Endodermal cell (in vitro differentiated cells): ENCODE data around the gene OASL. TPM values are rescaled to one million over a fixed set of nuclear protein-coding genes. Genes with fewer than 3 reads are reported as not detected.
A peak's percentile ranks its signal among the peaks of the same experiment; 100 is the strongest.

Experiments used
- DNase-seq: peaks from one replicate; pipeline ENCODE4 v3.0.0-alpha.2; 2017
- H3K27ac ChIP-seq: 2 replicates; pipeline ENCODE4 v1.5.1; 2013; ENCODE audit warnings: mild to moderate bottlenecking, low read depth, low read length, moderate library complexity
- H3K27me3 ChIP-seq: 2 replicates; pipeline ENCODE4 v1.6.1; 2013; ENCODE audit warnings: mild to moderate bottlenecking, low read length, moderate library complexity; ENCODE audit not compliant: insufficient read depth, control insufficient read depth, poor library complexity, severe bottlenecking
- H3K36me3 ChIP-seq: 2 replicates; pipeline ENCODE4 v1.7.0; 2013; ENCODE audit warnings: mild to moderate bottlenecking, low read length, moderate library complexity; ENCODE audit not compliant: control insufficient read depth, insufficient read depth
- H3K4me1 ChIP-seq: one replicate; pipeline ENCODE4 v1.7.0; 2013; ENCODE audit warnings: low read length; ENCODE audit not compliant: control insufficient read depth, insufficient read depth
- H3K4me3 ChIP-seq: 2 replicates; pipeline ENCODE4 v1.5.1; 2013; ENCODE audit warnings: mild to moderate bottlenecking, low read length, moderate library complexity
- H3K9ac ChIP-seq: 2 replicates; pipeline ENCODE4 v1.6.1; 2013; ENCODE audit warnings: mild to moderate bottlenecking, low read length, moderate library complexity; ENCODE audit not compliant: poor library complexity, severe bottlenecking; ENCODE audit errors: extremely low read depth
- H3K9me3 ChIP-seq: 2 replicates; pipeline ENCODE4 v1.6.1; 2013; ENCODE audit warnings: mild to moderate bottlenecking, low read length, moderate library complexity; ENCODE audit not compliant: control insufficient read depth
- H3K27ac Mint-ChIP-seq: 2 replicates; pipeline ENCODE4 v1.8.0; 2020; ENCODE audit warnings: mixed read lengths
- H3K27me3 Mint-ChIP-seq: 2 replicates; pipeline ENCODE4 v1.8.0; 2021; ENCODE audit warnings: mild to moderate bottlenecking, mixed read lengths; ENCODE audit not compliant: insufficient read depth
- H3K36me3 Mint-ChIP-seq: 2 replicates; pipeline ENCODE4 v1.8.0; 2020; ENCODE audit warnings: low read depth, mixed read lengths
- H3K4me1 Mint-ChIP-seq: 2 replicates; pipeline ENCODE4 v1.8.0; 2020; ENCODE audit warnings: mixed read lengths
- H3K4me3 Mint-ChIP-seq: 2 replicates; pipeline ENCODE4 v1.8.0; 2020; ENCODE audit warnings: mild to moderate bottlenecking, moderate library complexity, mixed read lengths
- H3K9me3 Mint-ChIP-seq: 2 replicates; pipeline ENCODE4 v1.8.0; 2020; ENCODE audit warnings: mild to moderate bottlenecking, mixed read lengths
- CTCF ChIP-seq: fragments of 200-600 bp; sonication (generic); conservative IDR thresholded peaks from 2 replicates; pipeline ENCODE4 v1.5.0; 2021; ENCODE audit warnings: antibody characterized with exemption, mild to moderate bottlenecking
- WGBS, 2 experiments: methylation state at CpG; one replicate each; pipeline versions ENCODE4 v1.1.5 to v1.1.7; 2013; ENCODE audit warnings: missing lambda C conversion rate in 2 of 2, mixed read lengths in 1 of 2; ENCODE audit not compliant: insufficient coverage in 1 of 2, insufficient read length in 1 of 2; 5-methylcytosine and 5-hydroxymethylcytosine counted together
- total RNA-seq, 2 donors: library from RNA; stranded (reverse); fragmentation: NEBNext Ultra II Directional in 1 of 2; extraction: Animal tissue kit (Norgen Biotek cat#: 25700) in 1 of 2; gene quantifications; 2 replicates in 1 of 2; 3 replicates in 1 of 2; pipeline ENCODE4 v1.2.1, GENCODE V29; 2021

The OASL gene
- total RNA-seq, 2 donors from 2014 or later = not detected

DNA sequence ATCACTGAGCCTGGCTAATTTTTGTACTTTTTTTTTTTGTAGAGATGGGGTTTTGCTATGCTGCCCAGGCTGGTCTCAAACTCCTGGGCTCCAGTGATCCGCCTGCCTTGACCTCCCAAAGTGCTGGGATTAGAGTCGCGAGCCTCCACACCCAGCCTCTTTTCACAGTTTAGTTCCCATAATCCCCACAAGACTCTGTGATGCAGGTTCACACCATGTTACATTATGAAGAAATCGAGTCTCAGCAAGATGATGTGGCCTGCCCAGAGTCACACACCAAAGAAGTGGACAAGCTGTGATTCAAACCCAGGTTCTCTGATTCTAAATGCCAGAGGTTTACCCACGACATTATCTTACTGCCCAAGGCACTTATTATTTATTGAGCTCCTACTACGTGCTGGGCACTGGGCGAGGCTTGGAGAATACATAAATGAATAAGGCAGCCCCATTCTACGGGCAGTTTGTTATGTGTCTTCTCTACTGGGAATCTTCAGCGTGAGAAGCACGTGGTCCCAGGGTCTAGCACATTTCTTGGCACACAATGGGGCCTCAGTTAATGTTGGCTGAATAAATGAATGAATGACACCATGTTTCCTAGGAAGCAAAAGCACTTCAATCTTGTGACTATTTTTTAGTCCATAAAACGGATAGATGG lies 23.5 kb upstream of the OASL start:
- Histone ChIP-seq H3K27ac (no peak overlapping the region), H3K9ac (no peak overlapping the region), H3K36me3 (no peaks in the 10 kb centered on the region), H3K4me3 (no peak overlapping the region), H3K4me1 (no peaks in the 10 kb centered on the region), H3K9me3 (no peaks in the 10 kb centered on the region), H3K27me3 (no peaks in the 10 kb centered on the region)
- Mint-ChIP-seq H3K9me3 (no peaks in the 10 kb centered on the region), H3K27ac (no peak overlapping the region), H3K4me3 (no peak overlapping the region), H3K27me3 (peaks cover 4% of the 10 kb centered on the region), H3K36me3 (no peaks in the 10 kb centered on the region), H3K4me1 (no peaks in the 10 kb centered on the region)
- 86 to 90% methylated on average over 11 of the region's 11 CpGs for WGBS, 2 experiments
- TF ChIP-seq CTCF = no peak
- peak; percentile 22 for DNase-seq

- TF ChIP-seq CTCF = peak; percentile 34
- no peaks in the 10 kb centered on the region for H3K9me3 ChIP-seq
- Mint-ChIP-seq H3K9me3 (no peaks in the 10 kb centered on the region), H3K4me1 (no peaks in the 10 kb centered on the region), H3K27me3 (peaks cover 6% of the 10 kb centered on the region), H3K4me3 (no peak overlapping the region), H3K27ac (no peak overlapping the region), H3K36me3 (no peaks in the 10 kb centered on the region)
- peak; percentile 0 for DNase-seq
- no peak overlapping the region for H3K27ac ChIP-seq
- no peaks in the 10 kb centered on the region for H3K4me1 ChIP-seq
- H3K36me3 ChIP-seq = no peaks in the 10 kb centered on the region
- WGBS, 2 experiments = 88% methylated on average over 2 of the region's 2 CpGs; no CpG with 5 or more reads in 1 of the 2 experiments
- H3K9ac ChIP-seq = no peak overlapping the region
- H3K4me3 ChIP-seq = no peak overlapping the region
- no peaks in the 10 kb centered on the region for H3K27me3 ChIP-seq
These were observed 22.8 kb upstream of the OASL start for GRCh38 chr12:121061831-121062230.

DNA sequence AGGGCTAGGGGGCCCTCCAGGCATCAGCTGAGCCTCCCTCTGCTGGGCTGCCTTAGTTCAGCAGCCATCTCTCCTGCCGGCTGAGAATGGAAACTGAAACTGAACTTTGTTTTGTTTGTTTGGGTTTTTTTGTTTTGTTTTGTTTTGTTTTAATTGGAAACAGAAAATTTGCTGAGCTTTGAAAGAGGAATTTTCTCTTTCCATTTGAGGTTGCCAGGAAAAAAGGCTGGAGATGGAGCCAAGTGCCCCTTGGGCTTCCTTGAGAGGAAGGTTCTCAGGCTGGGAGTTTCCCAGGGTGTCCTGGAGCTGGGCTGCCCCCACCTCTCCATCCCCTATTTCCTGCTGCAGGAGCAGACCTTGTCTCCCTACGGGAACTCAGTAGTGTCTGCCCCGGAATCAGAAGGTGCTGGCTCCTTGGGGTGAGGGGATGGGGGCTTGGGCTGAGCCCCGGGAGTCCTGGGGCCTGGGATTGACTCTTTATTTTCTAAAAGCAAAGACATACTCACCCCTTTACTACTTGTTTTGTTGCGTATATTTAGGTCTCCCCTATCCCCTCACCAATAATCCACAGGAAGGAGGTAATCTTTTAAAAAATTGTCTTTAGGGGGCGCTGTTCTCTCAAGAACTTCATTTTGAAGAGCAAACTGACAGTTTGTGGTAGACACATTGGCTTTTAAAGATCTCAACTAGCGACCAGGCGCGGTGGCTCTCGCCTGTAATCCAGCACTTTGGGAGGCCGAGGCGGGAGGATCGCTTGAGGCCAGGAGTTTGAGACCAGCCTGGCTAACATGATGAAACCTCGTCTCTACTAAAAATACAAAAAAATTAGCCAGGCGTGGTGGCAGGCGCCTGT lies 21.3 kb upstream of the OASL start:
- DNase-seq = peak; percentile 86
- peak; percentile 78 for TF ChIP-seq CTCF
- no peak overlapping the region for H3K4me3 ChIP-seq
- peak overlapping the region; percentile 86 for H3K27ac Mint-ChIP-seq
- 61 to 72% methylated on average over 8 to 16 of the region's 16 CpGs for WGBS, 2 experiments
- H3K9ac ChIP-seq = no peak overlapping the region
- H3K9me3 Mint-ChIP-seq = no peaks in the 10 kb centered on the region
- H3K4me1 Mint-ChIP-seq = no peaks in the 10 kb centered on the region
- no peak overlapping the region for H3K4me3 Mint-ChIP-seq
- H3K9me3 ChIP-seq = no peaks in the 10 kb centered on the region
- no peaks in the 10 kb centered on the region for H3K27me3 ChIP-seq
- no peak overlapping the region for H3K27ac ChIP-seq
- no peaks in the 10 kb centered on the region for H3K36me3 ChIP-seq
- peaks cover 4% of the 10 kb centered on the region for H3K27me3 Mint-ChIP-seq
- no peaks in the 10 kb centered on the region for H3K36me3 Mint-ChIP-seq
- H3K4me1 ChIP-seq = no peaks in the 10 kb centered on the region
